Bronchial epithelial cell (primary cell): ENCODE measurements around the gene ABCC3. TPM values are rescaled to one million over a fixed set of nuclear protein-coding genes. Genes with fewer than 3 reads are reported as not detected.
A peak's percentile ranks its signal among the peaks of the same experiment; 100 is the strongest.

Experiments
- DNase-seq: peaks from one replicate; pipeline ENCODE4 v3.0.0-alpha.2; 2010; ENCODE audit warnings: low read depth
- FAIRE-seq: peaks from 2 replicates; lab custom pipeline; 2011; peaks lifted over from hg19 to GRCh38; lab: Jason Lieb, UNC
- H3K27me3 ChIP-seq: 2 replicates; pipeline ENCODE4 v1.5.1; 2011; ENCODE audit warnings: low read length; ENCODE audit not compliant: control insufficient read depth, insufficient read depth
- H3K36me3 ChIP-seq: 2 replicates; pipeline ENCODE4 v1.5.1; 2011; ENCODE audit warnings: low read length; ENCODE audit not compliant: control insufficient read depth, insufficient read depth
- H3K4me3 ChIP-seq: 2 replicates; pipeline ENCODE4 v1.5.1; 2011; ENCODE audit warnings: mild to moderate bottlenecking, low read depth, low read length, control low read depth
- CTCF ChIP-seq: IDR thresholded peaks from 2 replicates; pipeline ENCODE4 v1.5.1; 2011; ENCODE audit warnings: mild to moderate bottlenecking, moderate library complexity, low read length, control low read depth, inconsistent platforms; ENCODE audit not compliant: insufficient read depth, severe bottlenecking
- total RNA-seq: library from RNA; depleted of rRNA; stranded (reverse); fragments of >200 nt; gene quantifications from 2 replicates; pipeline ENCODE4 v1.2.1, GENCODE V29; 2014

ABCC3 gene
- total RNA-seq = 17.0 and 33.2 TPM in 2 replicates

DNA sequence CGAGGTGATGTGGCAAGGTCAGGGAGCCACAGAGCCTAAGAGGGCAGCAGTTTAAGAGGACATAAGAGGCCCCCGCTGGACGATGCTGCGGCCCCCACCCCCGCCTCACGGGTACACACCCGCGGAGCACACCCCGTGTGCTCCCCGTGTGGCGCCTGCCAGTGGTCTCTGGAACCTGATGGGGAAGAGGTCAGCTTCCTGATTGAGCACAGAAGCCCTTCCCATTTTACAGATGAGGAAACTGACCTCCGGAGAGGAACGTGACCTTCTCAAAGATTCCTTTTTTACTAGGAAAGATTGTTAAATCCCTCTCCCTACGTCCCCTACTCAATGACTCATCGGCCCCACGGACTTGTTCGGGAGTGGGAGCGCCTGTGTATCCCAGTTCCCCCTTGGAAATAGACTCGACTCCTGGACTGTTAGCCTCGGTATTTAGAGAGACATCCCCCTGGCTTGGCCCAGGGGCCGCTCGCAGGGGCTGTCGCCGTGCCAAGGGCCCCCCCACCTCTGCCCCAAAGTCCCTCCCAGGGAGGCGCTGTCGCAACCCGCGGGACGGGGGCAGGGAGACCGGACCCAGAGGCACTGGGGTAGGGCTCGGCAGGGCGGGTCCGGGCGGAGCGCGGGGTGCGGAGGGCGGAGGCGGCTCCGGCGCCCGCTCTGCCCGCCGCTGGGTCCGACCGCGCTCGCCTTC, at the start of gene ABCC3:
Gene ABCC3, plus strand, starts transcription at position 658 of the 691 bp plus-strand sequence. CDS start 56 bp downstream, outside the sequence.
- FAIRE-seq (no peak), DNase-seq (no peak)
- Histone ChIP-seq H3K27me3 (no peaks in the 10 kb centered on the region), H3K4me3 (peak within 1 kb of the TSS; percentile 47), H3K36me3 (no peaks in the 10 kb centered on the region)
- TF ChIP-seq CTCF = no peak

GRCh38 chr17:50585346-50585745, 49.3 kb upstream of the ABCC3 start:
- TF ChIP-seq CTCF = no peak
- FAIRE-seq = no peak
- Histone ChIP-seq H3K27me3 (no peaks in the 10 kb centered on the region), H3K36me3 (no peaks in the 10 kb centered on the region), H3K4me3 (no peak overlapping the region)
- DNase-seq = no peak

DNA sequence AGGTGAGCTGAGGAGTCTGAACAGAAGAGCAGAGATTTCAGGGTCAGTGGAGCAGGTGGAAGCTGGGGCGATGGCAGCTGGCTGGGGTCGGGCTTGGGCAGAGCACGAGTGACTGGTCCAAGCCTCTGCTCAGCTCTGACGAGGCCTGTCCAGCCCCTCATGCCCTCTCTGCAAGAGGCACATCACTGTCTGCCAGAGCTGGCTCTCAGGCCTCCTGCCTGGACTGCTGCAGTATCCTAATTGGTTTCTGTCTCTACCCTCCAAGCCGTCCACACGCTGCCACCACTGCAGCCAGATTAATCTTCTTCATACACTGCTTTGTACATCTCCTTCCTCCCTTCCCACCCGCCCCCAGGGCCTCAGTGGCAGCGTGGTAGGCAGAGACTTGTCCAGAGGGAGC, 48.8 kb upstream of the ABCC3 start:
- no peak for FAIRE-seq
- Histone ChIP-seq H3K27me3 (no peaks in the 10 kb centered on the region), H3K4me3 (no peak overlapping the region), H3K36me3 (no peaks in the 10 kb centered on the region)
- DNase-seq = no peak
- no peak for TF ChIP-seq CTCF

DNA sequence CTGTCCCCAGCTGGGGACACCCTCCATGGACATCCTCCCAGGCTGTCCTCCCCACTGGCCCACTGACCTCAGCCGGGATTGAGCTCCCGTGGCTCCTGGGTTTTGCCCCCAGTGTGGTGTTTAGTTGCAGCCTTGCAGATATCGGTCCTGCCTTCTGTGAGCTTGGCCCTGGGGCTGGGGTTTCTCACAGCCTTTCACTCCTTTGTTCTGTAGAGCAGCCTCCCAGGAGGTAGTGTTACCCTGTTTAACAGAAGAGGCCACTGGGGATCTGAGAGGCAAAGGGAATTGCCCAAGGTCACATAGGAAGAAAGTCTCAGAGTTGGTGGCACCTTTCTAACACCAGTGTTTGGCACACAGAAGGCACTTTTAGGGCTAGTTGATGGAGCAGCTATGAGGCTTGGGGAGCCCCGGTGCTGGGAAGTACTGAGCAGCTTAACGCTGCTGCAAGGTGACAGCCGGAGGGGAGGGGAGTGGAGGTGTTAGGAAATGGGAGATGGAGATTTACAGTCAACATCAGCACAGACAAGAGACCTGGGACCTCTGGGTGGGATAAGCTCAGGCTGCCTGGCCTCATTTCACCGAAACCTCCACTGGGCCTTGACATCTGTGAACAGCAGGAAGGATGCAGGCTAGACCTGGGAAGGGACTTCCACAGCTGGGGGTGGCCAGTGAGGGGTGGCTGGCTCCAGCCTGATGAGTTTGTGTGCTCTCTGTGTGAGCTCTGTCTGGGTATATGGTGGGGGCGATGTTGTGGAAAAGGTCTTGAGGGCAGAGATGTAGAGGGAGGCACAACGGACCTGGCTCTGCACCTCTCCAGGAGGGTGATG, 48.0 kb upstream of the ABCC3 start:
- no peaks in the 10 kb centered on the region for H3K36me3 ChIP-seq
- FAIRE-seq (no peak), DNase-seq (no peak)
- TF ChIP-seq CTCF = no peak
- H3K27me3 ChIP-seq = no peaks in the 10 kb centered on the region
- no peak overlapping the region for H3K4me3 ChIP-seq

- TF ChIP-seq CTCF = no peak
- Histone ChIP-seq H3K36me3 (no peaks in the 10 kb centered on the region), H3K27me3 (no peaks in the 10 kb centered on the region), H3K4me3 (no peak overlapping the region)
- DNase-seq = no peak
- no peak for FAIRE-seq
Measured at GRCh38 chr17:50587571-50587970, 47.1 kb upstream of the ABCC3 start.
